K562 (cell line): ENCODE measurements around the gene TAF3. TPM values are rescaled to one million over a fixed set of nuclear protein-coding genes. Genes with fewer than 3 reads are reported as not detected.

Source experiments
- ATAC-seq: fragments of 200-7000 bp; cut with Tn5 transposase; 3 replicates; pipeline ENCODE4 v1.9.1; 2020; ENCODE audit warnings: moderate library complexity
- BruUV-seq: library from RNA; stranded (reverse); fragments of 400-500 nt; replicated peaks from 2 replicates; lab custom pipeline; 2021; lab: Mats Ljungman, UMichigan
- CTCF ChIA-PET: fragments of 300-600 bp; formaldehyde crosslinking; extraction: SDS; loops from one replicate; lab custom pipeline; 2021; ENCODE audit warnings: low intra/inter-chr PET ratio; lab: Yijun Ruan, JAX
- POLR2A ChIA-PET: fragments of 300-600, 350-650 bp; sonication (Branson Sonifier 250); formaldehyde crosslinking; extraction: SDS; loops from one replicate; lab custom pipeline; 2021; ENCODE audit warnings: antibody characterized with exemption, inconsistent platforms; lab: Yijun Ruan, JAX
- DNase-seq, 4 experiments: peaks; one replicate each; pipeline versions ENCODE4 v3.0.0 to v3.0.0-alpha.2; 2011 to 2018; ENCODE audit warnings: low spot score in 3 of 4, mixed read lengths in 3 of 4; ENCODE audit errors: extremely low read depth in 1 of 4
- FAIRE-seq: peaks from 2 replicates; lab custom pipeline; 2011; peaks lifted over from hg19 to GRCh38; lab: Jason Lieb, UNC
- H2AFZ ChIP-seq: 2 replicates; pipeline ENCODE4 v1.6.0; 2011; ENCODE audit warnings: low read depth, low read length, control low read depth, inconsistent platforms
- H3K27ac ChIP-seq: fragments of 200-600 bp; 3 replicates; pipeline ENCODE4 v1.8.0; 2011; ENCODE audit warnings: low read depth, mild to moderate bottlenecking, control low read depth, inconsistent platforms, low read length, moderate library complexity, mixed read lengths; ENCODE audit errors: extremely low read depth
- H3K27me3 ChIP-seq, 2 experiments: fragments of 300-600 bp in 1 of 2; 2 replicates in 1 of 2; 3 replicates in 1 of 2; pipeline versions ENCODE4 v1.6.0 to v1.8.0; 2011; ENCODE audit warnings: inconsistent platforms in 2 of 2, low read length in 2 of 2, mild to moderate bottlenecking in 1 of 2, mixed read lengths in 1 of 2, moderate library complexity in 1 of 2; ENCODE audit not compliant: control insufficient read depth in 2 of 2, insufficient read depth in 2 of 2
- H3K36me3 ChIP-seq: fragments of 300-600 bp; 3 replicates; pipeline ENCODE4 v1.8.0; 2011; ENCODE audit warnings: mild to moderate bottlenecking, low read length, inconsistent platforms; ENCODE audit not compliant: control insufficient read depth, insufficient read depth
- H3K4me1 ChIP-seq, 2 experiments: fragments of 200-600 bp in 1 of 2; replicated peaks in 1 of 2; 2 replicates in 1 of 2; 3 replicates in 1 of 2; pipeline versions ENCODE4 v1.5.1 to v1.8.0; 2011; ENCODE audit warnings: inconsistent platforms in 2 of 2, low read length in 2 of 2, mild to moderate bottlenecking in 1 of 2, mixed read lengths in 1 of 2, moderate library complexity in 1 of 2; ENCODE audit not compliant: control insufficient read depth in 2 of 2, insufficient read depth in 2 of 2
- H3K4me2 ChIP-seq: 2 replicates; pipeline ENCODE4 v1.6.1; 2011; ENCODE audit warnings: low read length, control low read depth, inconsistent platforms, mixed read lengths; ENCODE audit not compliant: insufficient read depth
- H3K4me3 ChIP-seq: fragments of 200-600 bp; sonication (generic), shearing (Covaris generic); 2 replicates; pipeline ENCODE4 v1.5.1; 2016; ENCODE audit warnings: control low read depth, inconsistent platforms
- H3K79me2 ChIP-seq: fragments of 200-600 bp; 3 replicates; pipeline ENCODE4 v1.8.0; 2011; ENCODE audit warnings: low read length, inconsistent platforms; ENCODE audit not compliant: control insufficient read depth, insufficient read depth
- H3K9ac ChIP-seq, 2 experiments: 2 replicates each; pipeline versions ENCODE4 v1.6.0 to v1.6.1; 2011; ENCODE audit warnings: low read depth in 2 of 2, low read length in 2 of 2, control low read depth in 1 of 2, inconsistent platforms in 1 of 2, mild to moderate bottlenecking in 1 of 2, mixed read lengths in 1 of 2; ENCODE audit not compliant: insufficient read depth in 1 of 2
- H3K9me1 ChIP-seq: one replicate; pipeline ENCODE4 v1.6.0; 2011; ENCODE audit warnings: inconsistent platforms, mild to moderate bottlenecking, low read length, moderate library complexity; ENCODE audit not compliant: control insufficient read depth, insufficient read depth
- H3K9me3 ChIP-seq: replicated peaks from 2 replicates; pipeline ENCODE4 v1.5.1; 2011; ENCODE audit warnings: low read depth, low read length, inconsistent platforms; ENCODE audit not compliant: control insufficient read depth, insufficient read depth
- H4K20me1 ChIP-seq: replicated peaks from 2 replicates; pipeline ENCODE4 v1.6.1; 2011; ENCODE audit warnings: low read length, inconsistent platforms, mixed read lengths; ENCODE audit not compliant: control insufficient read depth, insufficient read depth
- AFF4 ChIP-seq: sonication (generic); formaldehyde crosslinking; IDR thresholded peaks from 2 replicates; pipeline ENCODE4 v1.8.0; 2023; ENCODE audit warnings: mild to moderate bottlenecking, missing genetic modification reagents
- ELF2 ChIP-seq: fragments of 250-450 bp; sonication (Bioruptor Pico); IDR thresholded peaks from 2 replicates; pipeline ENCODE4 v1.5.0; 2021; ENCODE audit warnings: mild to moderate bottlenecking
- EZH2 ChIP-seq: IDR thresholded peaks from 2 replicates; pipeline ENCODE4 v1.6.1; 2012; ENCODE audit warnings: low read depth, mild to moderate bottlenecking, inconsistent platforms, low read length, borderline replicate concordance
- GMEB1 ChIP-seq: fragments of 250-450 bp; sonication (Bioruptor Pico); IDR thresholded peaks from 2 replicates; pipeline ENCODE4 v1.4.0; 2020; ENCODE audit warnings: mild to moderate bottlenecking
- KDM5B ChIP-seq: fragments of 200-600 bp; sonication (generic); IDR thresholded peaks from 2 replicates; pipeline ENCODE4 v1.6.1; 2012; ENCODE audit warnings: low read depth, mild to moderate bottlenecking, moderate library complexity, low read length, control low read depth, inconsistent platforms; ENCODE audit not compliant: insufficient replicate concordance
- NR2C1 ChIP-seq, 2 experiments: fragments of 450-650 bp; IDR thresholded peaks; 2 replicates each; pipeline ENCODE4 v1.6.1; 2017; ENCODE audit warnings: mild to moderate bottlenecking in 2 of 2, antibody characterized with exemption in 1 of 2, inconsistent platforms in 1 of 2, missing compliant biosample characterization in 1 of 2, missing genetic modification characterization in 1 of 2
- NR2C2 ChIP-seq, 2 experiments: fragments of 200-800 bp in 1 of 2; sonication (Bioruptor generic) in 1 of 2; sonication (generic) in 1 of 2; formaldehyde crosslinking in 1 of 2; IDR thresholded peaks; 2 replicates each; pipeline versions ENCODE4 v1.6.1 to v1.8.0; 2016 to 2022; ENCODE audit warnings: mild to moderate bottlenecking in 1 of 2, missing compliant biosample characterization in 1 of 2, missing genetic modification characterization in 1 of 2, missing genetic modification reagents in 1 of 2
- PKNOX1 ChIP-seq: fragments of 450-650 bp; IDR thresholded peaks from 2 replicates; pipeline ENCODE4 v1.6.1; 2016
- RBM17 ChIP-seq: fragments of 200-400 bp; formaldehyde crosslinking; IDR thresholded peaks from 2 replicates; pipeline ENCODE4 v1.6.1; 2017; ENCODE audit warnings: low read depth, mild to moderate bottlenecking, low read length, borderline replicate concordance
- VEZF1 ChIP-seq: fragments of 200-800 bp; sonication (Bioruptor generic); IDR thresholded peaks from 2 replicates; pipeline ENCODE4 v1.6.1; 2017; ENCODE audit warnings: missing genetic modification characterization, missing compliant biosample characterization
- WGBS: fragments of 100-300 bp; shearing (Covaris generic); methylation state at CpG from one replicate; pipeline ENCODE4 v1.1.6; 2016; ENCODE audit warnings: low coverage, mixed read lengths; ENCODE audit not compliant: insufficient coverage; ENCODE audit errors: missing lambda C conversion rate; 5-methylcytosine and 5-hydroxymethylcytosine counted together
- in situ Hi-C: fragments of 300-500 bp; cut with MboI; formaldehyde crosslinking; loops from 4 replicates; pipeline ENCODE4 v1.15.0; 2018; ENCODE audit warnings: inconsistent platforms, mixed read lengths
- intact Hi-C: fragments of 100-400 bp; cut with micrococcal nuclease; formaldehyde crosslinking; loops from 2 replicates; pipeline ENCODE4 v1.14.2; 2022
- polyA plus RNA-seq, 8 experiments: library from polyadenylated mRNA; depleted of rRNA in 4 of 8; stranded (reverse) in 5 of 8; unstranded in 3 of 8; fragments of >200 nt; fragmentation: Nextera tagmentation in 2 of 8; fragmentation: Illumina TruSeq in 1 of 8; extraction: Ambion mirVana in 2 of 8; extraction: Trizol in 1 of 8; gene quantifications; 2 replicates each; pipeline versions ENCODE4 v1.2.1 to v1.2.3, GENCODE V29; 2011 to 2014; ENCODE audit warnings: inconsistent platforms in 1 of 8, missing spikeins in 1 of 8
- total RNA-seq, 7 experiments: library from RNA; depleted of rRNA in 6 of 7; stranded (reverse); fragments of >200 nt in 6 of 7; fragmentation: Illumina TruSeq in 2 of 7; extraction: Trizol in 2 of 7; gene quantifications; 2 replicates each; pipeline versions ENCODE4 v1.2.1 to v1.2.3, GENCODE V29; 2011 to 2021; ENCODE audit warnings: low replicate concordance in 1 of 7

The TAF3 gene
- total and polyA plus RNA-seq, 9 of the 15 experiments (the other 6 are each of a cell fraction or from before 2014, with no cell fraction given), result 1.5 to 9.9 (median 4.1) TPM

GRCh38 chr10:8044908-8045725 is 226.8 kb downstream of the TAF3 start:
- ChIA-PET POLR2A (interaction anchor here (0.7 kb wide), 1 partner anchor 125 kb away, joined by 3 read pairs; no protein-coding TSS in a partner anchor), CTCF (no interaction called here)
- no peak overlapping the region for H3K4me3 ChIP-seq
- no peaks in the 10 kb centered on the region for H3K36me3 ChIP-seq
- peaks cover 0 to 18% of the 10 kb centered on the region in 2 experiments; a peak in 2 of 5 replicates for H3K4me1 ChIP-seq
- H3K9me3 ChIP-seq, result no peaks in the 10 kb centered on the region
- in situ Hi-C loops (no loop called here), intact Hi-C loops (no loop called here)
- H3K27me3 ChIP-seq, result peaks cover 55 to 83% of the 10 kb centered on the region in 2 experiments
- ATAC-seq, result peak; percentile 65
- H3K9me1 ChIP-seq, result no peaks in the 10 kb centered on the region
- no peak for FAIRE-seq
- under 1% methylated on average over 26 of the region's 32 CpGs for WGBS
- H4K20me1 ChIP-seq, result 0 out of 2 replicates have a peak, but pooled peaks cover 5% of the 10 kb centered on the region
- H3K27ac ChIP-seq, result no peak overlapping the region
- no peak overlapping the region for H3K9ac ChIP-seq
- peak overlapping the region; percentile 21; the same call in 1 of the 2 replicates for H3K4me2 ChIP-seq
- H2AFZ ChIP-seq, result no peak overlapping the region
- no peaks in the 10 kb centered on the region for H3K79me2 ChIP-seq
- no TSS peak for BruUV-seq
- peak in 3 of 4 experiments; percentile 13 to 28 (median 25) for DNase-seq
- no peak for TF ChIP-seq RBM17
- TF ChIP-seq NR2C1 (IDR thresholded peaks at IDR 0.05), result no peak
- TF ChIP-seq NR2C1 (tag; IDR thresholded peaks at IDR 0.05), result peak; percentile 47; the same call in 1 of the 2 replicates
- no peak for TF ChIP-seq AFF4
- no peak for TF ChIP-seq ELF2
- TF ChIP-seq KDM5B, result no peak
- TF ChIP-seq NR2C2 (CRISPR knock-in tag; IDR thresholded peaks at IDR 0.05), result 0 out of 2 replicates have a peak, but pooled peaks have one; percentile 16
- TF ChIP-seq NR2C2 (tag; IDR thresholded peaks at IDR 0.05), result peak; percentile 78
- peak; percentile 18; the same call in 1 of the 2 replicates for TF ChIP-seq VEZF1
- no peak for TF ChIP-seq GMEB1 (CRISPR knock-in tag)
- 0 out of 2 replicates have a peak, but pooled peaks have one; percentile 7 for TF ChIP-seq PKNOX1
- 0 out of 2 replicates have a peak, but pooled peaks have one; percentile 50 for TF ChIP-seq EZH2
